Sigmoid colon (tissue), 7 donors: ENCODE data around the gene SNAI3. TPM values are rescaled to one million over a fixed set of nuclear protein-coding genes. Genes with fewer than 3 reads are reported as not detected.
A peak's percentile ranks its signal among the peaks of the same experiment; 100 is the strongest.

ENCODE experiments used
- DNase-seq: peaks from one replicate; pipeline ENCODE4 v3.0.0-alpha.2; 2019
- H3K27ac ChIP-seq, 4 donors: fragments of 200-600 bp; sonication (generic); one replicate each; pipeline ENCODE4 v1.5.1; 2016 to 2019; ENCODE audit warnings: mild to moderate bottlenecking in 1 of 4
- H3K27me3 ChIP-seq, 3 donors: fragments of 200-600 bp; sonication (generic); one replicate each; pipeline ENCODE4 v1.5.1; 2019; ENCODE audit warnings: mild to moderate bottlenecking in 1 of 3
- H3K36me3 ChIP-seq, 4 donors: fragments of 200-600 bp; sonication (generic); one replicate each; pipeline ENCODE4 v1.5.1; 2016 to 2019
- H3K4me1 ChIP-seq, 4 donors: fragments of 200-600 bp; sonication (generic); one replicate each; pipeline ENCODE4 v1.5.1; 2017 to 2019
- H3K4me3 ChIP-seq, 4 donors: fragments of 200-600 bp; sonication (generic); one replicate each; pipeline ENCODE4 v1.5.1; 2017 to 2019; ENCODE audit warnings: mild to moderate bottlenecking in 2 of 4, moderate library complexity in 1 of 4
- H3K9me3 ChIP-seq, 4 donors: fragments of 200-600 bp in 3 of 4; sonication (generic) in 3 of 4; one replicate each; pipeline versions ENCODE4 v1.5.1 to v1.6.1; 2013 to 2019
- EP300 ChIP-seq, 4 donors: sonication (generic); formaldehyde crosslinking; IDR thresholded peaks; one replicate each; pipeline ENCODE4 v1.6.1; 2017; ENCODE audit warnings: antibody characterized with exemption in 4 of 4
- POLR2A ChIP-seq, 2 donors: fragments of 450-650 bp; IDR thresholded peaks; one replicate each; pipeline ENCODE4 v1.6.1; 2016; ENCODE audit warnings: antibody characterized with exemption in 2 of 2, mild to moderate bottlenecking in 2 of 2, moderate library complexity in 2 of 2
- POLR2AphosphoS5 ChIP-seq, 4 donors: sonication (generic); formaldehyde crosslinking; IDR thresholded peaks; one replicate each; pipeline ENCODE4 v1.6.1; 2017; ENCODE audit warnings: antibody characterized with exemption in 4 of 4
- WGBS, 2 donors: extraction: QIAGEN DNeasy Blood & Tissue Kit; methylation state at CpG; one replicate each; pipeline ENCODE4 v1.1.7; 2013; 5-methylcytosine and 5-hydroxymethylcytosine counted together
- intact Hi-C: fragments of 100-400 bp; cut with DNase I; formaldehyde crosslinking; loops from one replicate; pipeline ENCODE4 v1.15.1; 2023
- polyA plus RNA-seq, 3 donors: library from polyadenylated mRNA; stranded (reverse); fragments of 200-250 nt; gene quantifications; one replicate each; pipeline ENCODE4 v1.2.3, GENCODE V29; 2013
- total RNA-seq, 4 donors: library from RNA; depleted of rRNA; stranded (reverse); fragments of >200 nt; gene quantifications; one replicate each; pipeline ENCODE4 v1.1.0, GENCODE V29; 2016
- TF ChIP-seq, protein P1 (sequence below), 4 experiments: fragments of 450-650 bp in 3 of 4; fragments of 200-600 bp in 1 of 4; IDR thresholded peaks; one replicate each; pipeline ENCODE4 v1.5.1; 2016 to 2019; ENCODE audit warnings: antibody characterized with exemption in 4 of 4, mild to moderate bottlenecking in 3 of 4, moderate library complexity in 2 of 4
- donor health status: healthy with polysubstance abuse.
- donor health status: Bipolar disorder and iron deficiency.
- donor health status: healthy.

Gene SNAI3
- total and polyA plus RNA-seq, 7 donors, result 0.46 to 3.0 (median 0.71) TPM; not detected in 2

GRCh38 chr16:88687676-88688012 is 1.3 kb upstream of the SNAI3 start:
- no peak for DNase-seq
- TF ChIP-seq, protein P1, sequence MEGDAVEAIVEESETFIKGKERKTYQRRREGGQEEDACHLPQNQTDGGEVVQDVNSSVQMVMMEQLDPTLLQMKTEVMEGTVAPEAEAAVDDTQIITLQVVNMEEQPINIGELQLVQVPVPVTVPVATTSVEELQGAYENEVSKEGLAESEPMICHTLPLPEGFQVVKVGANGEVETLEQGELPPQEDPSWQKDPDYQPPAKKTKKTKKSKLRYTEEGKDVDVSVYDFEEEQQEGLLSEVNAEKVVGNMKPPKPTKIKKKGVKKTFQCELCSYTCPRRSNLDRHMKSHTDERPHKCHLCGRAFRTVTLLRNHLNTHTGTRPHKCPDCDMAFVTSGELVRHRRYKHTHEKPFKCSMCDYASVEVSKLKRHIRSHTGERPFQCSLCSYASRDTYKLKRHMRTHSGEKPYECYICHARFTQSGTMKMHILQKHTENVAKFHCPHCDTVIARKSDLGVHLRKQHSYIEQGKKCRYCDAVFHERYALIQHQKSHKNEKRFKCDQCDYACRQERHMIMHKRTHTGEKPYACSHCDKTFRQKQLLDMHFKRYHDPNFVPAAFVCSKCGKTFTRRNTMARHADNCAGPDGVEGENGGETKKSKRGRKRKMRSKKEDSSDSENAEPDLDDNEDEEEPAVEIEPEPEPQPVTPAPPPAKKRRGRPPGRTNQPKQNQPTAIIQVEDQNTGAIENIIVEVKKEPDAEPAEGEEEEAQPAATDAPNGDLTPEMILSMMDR (IDR thresholded peaks at IDR 0.05), result no peak
- TF ChIP-seq EP300 (IDR thresholded peaks at IDR 0.05) (no peak), POLR2AphosphoS5 (IDR thresholded peaks at IDR 0.05) (no peak), POLR2A (IDR thresholded peaks at IDR 0.05) (no peak)
- no peaks in the 10 kb centered on the region for H3K36me3 ChIP-seq
- H3K4me3 ChIP-seq, result no peak overlapping the region
- peaks cover 34 to 93% (median 78%) of the 10 kb centered on the region in 3 donors for H3K27me3 ChIP-seq
- H3K4me1 ChIP-seq, result peaks cover 0 to 21% (median 17%) of the 10 kb centered on the region in 4 donors
- H3K27ac ChIP-seq, result no peak overlapping the region
- H3K9me3 ChIP-seq, result no peaks in the 10 kb centered on the region
- WGBS, 2 donors, result 21 to 64% methylated on average over 3 of the region's 3 CpGs
- intact Hi-C loops, result no loop called here

GRCh38 chr16:88687254-88687576 is 908 bp upstream of the SNAI3 start:
- DNase-seq, result no peak
- TF ChIP-seq EP300 (IDR thresholded peaks at IDR 0.05), result no peak
- no peak for TF ChIP-seq POLR2A (IDR thresholded peaks at IDR 0.05)
- TF ChIP-seq POLR2AphosphoS5 (IDR thresholded peaks at IDR 0.05), result no peak
- TF ChIP-seq, protein P1 (IDR thresholded peaks at IDR 0.05), result no peak
- intact Hi-C loops, result no loop called here
- no peak overlapping the region for H3K27ac ChIP-seq
- peaks cover 0 to 21% (median 17%) of the 10 kb centered on the region in 4 donors for H3K4me1 ChIP-seq
- no peak overlapping the region for H3K4me3 ChIP-seq
- H3K27me3 ChIP-seq, result peaks cover 34 to 95% (median 79%) of the 10 kb centered on the region in 3 donors
- 34 to 67% methylated on average over 10 of the region's 10 CpGs for WGBS, 2 donors
- H3K36me3 ChIP-seq, result no peaks in the 10 kb centered on the region
- H3K9me3 ChIP-seq, result no peaks in the 10 kb centered on the region

- no peak for DNase-seq
- 1% methylated on average over 25 of the region's 25 CpGs for WGBS, 2 donors
- H3K4me3 ChIP-seq, result peak overlapping the region; percentile 3 to 51 (median 34)
- intact Hi-C loops, result no loop called here
- no peak overlapping the region for H3K27ac ChIP-seq
- H3K4me1 ChIP-seq, result peaks cover 0 to 21% (median 17%) of the 10 kb centered on the region in 4 donors
- no peaks in the 10 kb centered on the region for H3K9me3 ChIP-seq
- no peak for TF ChIP-seq EP300 (IDR thresholded peaks at IDR 0.05)
- no peak for TF ChIP-seq POLR2AphosphoS5 (IDR thresholded peaks at IDR 0.05)
- TF ChIP-seq POLR2A (IDR thresholded peaks at IDR 0.05), result no peak
- TF ChIP-seq, protein P1 (IDR thresholded peaks at IDR 0.05), result no peak
- peaks cover 36 to 97% (median 85%) of the 10 kb centered on the region in 3 donors for H3K27me3 ChIP-seq
- H3K36me3 ChIP-seq, result no peaks in the 10 kb centered on the region
Measured at GRCh38 chr16:88686062-88686438, 257 bp downstream of the SNAI3 start.

- no peak for TF ChIP-seq POLR2AphosphoS5 (IDR thresholded peaks at IDR 0.05)
- TF ChIP-seq, protein P1 (IDR thresholded peaks at IDR 0.05), result peak in 1 of 4 experiments; percentile 23
- peaks cover 0 to 21% (median 17%) of the 10 kb centered on the region in 4 donors for H3K4me1 ChIP-seq
- H3K4me3 ChIP-seq, result peak overlapping the region in 3 of 4 donors; percentile 30 to 51 (median 38)
- H3K9me3 ChIP-seq, result no peaks in the 10 kb centered on the region
- H3K27me3 ChIP-seq, result peaks cover 37 to 97% (median 82%) of the 10 kb centered on the region in 3 donors
- no peaks in the 10 kb centered on the region for H3K36me3 ChIP-seq
- intact Hi-C loops, result no loop called here
- WGBS, 2 donors, result 6 to 8% methylated on average over 33 of the region's 33 CpGs
- H3K27ac ChIP-seq, result no peak overlapping the region
- no peak for DNase-seq
Measured at GRCh38 chr16:88685156-88686061, 898 bp downstream of the SNAI3 start.
